ENCODE measurements around the gene LHX4. TPM values are rescaled to one million over a fixed set of nuclear protein-coding genes. Genes with fewer than 3 reads are reported as not detected.

The LHX4 gene
- total and polyA plus RNA-seq, 9 of the 15 experiments (the other 6 are each of a cell fraction or from before 2014, with no cell fraction given), result 0.01 to 0.11 (median 0.07) TPM; not detected in 5

DNA sequence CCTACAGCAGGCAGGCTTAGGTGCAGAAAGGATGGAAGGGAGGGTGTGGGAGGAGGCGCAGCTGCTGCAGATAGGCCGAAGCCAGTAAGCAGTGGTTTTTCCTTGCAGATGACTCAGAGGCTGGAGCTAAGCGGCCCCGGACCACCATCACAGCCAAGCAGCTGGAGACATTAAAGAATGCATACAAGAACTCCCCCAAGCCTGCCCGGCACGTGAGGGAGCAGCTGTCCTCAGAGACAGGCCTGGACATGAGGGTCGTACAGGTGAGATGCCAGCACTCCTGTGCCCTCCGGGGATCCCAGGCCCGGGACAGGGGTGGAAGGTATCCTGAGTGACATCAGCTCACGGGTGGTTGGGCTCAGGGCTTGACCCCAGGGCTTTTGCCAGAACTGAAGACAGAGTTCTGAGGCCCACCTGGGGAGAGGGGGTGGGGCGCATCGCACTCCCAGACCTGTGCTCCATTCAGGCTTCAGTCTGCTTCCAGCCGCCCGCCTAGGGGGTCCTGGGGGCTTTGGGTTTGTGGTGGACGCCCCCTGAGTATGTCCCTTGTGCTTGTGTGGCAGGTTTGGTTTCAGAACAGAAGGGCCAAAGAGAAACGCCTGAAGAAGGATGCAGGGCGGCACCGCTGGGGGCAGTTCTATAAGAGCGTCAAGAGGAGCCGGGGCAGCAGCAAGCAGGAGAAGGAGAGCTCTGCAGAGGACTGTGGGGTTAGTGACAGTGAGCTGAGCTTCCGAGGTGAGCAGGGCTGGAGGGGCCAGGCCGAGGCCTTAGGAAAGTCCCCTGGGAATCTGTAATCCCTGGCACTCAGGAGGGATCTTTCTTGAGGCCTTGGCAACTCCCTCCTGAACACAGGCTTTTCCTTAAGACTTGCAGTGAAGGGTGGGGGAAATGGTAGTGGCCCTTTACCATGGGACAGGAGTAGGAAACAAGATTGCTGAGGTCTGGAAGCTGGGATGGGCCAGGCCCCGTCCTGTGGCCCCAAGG is 41.5 kb downstream of the LHX4 start (continued):
- TF ChIP-seq, protein P1, sequence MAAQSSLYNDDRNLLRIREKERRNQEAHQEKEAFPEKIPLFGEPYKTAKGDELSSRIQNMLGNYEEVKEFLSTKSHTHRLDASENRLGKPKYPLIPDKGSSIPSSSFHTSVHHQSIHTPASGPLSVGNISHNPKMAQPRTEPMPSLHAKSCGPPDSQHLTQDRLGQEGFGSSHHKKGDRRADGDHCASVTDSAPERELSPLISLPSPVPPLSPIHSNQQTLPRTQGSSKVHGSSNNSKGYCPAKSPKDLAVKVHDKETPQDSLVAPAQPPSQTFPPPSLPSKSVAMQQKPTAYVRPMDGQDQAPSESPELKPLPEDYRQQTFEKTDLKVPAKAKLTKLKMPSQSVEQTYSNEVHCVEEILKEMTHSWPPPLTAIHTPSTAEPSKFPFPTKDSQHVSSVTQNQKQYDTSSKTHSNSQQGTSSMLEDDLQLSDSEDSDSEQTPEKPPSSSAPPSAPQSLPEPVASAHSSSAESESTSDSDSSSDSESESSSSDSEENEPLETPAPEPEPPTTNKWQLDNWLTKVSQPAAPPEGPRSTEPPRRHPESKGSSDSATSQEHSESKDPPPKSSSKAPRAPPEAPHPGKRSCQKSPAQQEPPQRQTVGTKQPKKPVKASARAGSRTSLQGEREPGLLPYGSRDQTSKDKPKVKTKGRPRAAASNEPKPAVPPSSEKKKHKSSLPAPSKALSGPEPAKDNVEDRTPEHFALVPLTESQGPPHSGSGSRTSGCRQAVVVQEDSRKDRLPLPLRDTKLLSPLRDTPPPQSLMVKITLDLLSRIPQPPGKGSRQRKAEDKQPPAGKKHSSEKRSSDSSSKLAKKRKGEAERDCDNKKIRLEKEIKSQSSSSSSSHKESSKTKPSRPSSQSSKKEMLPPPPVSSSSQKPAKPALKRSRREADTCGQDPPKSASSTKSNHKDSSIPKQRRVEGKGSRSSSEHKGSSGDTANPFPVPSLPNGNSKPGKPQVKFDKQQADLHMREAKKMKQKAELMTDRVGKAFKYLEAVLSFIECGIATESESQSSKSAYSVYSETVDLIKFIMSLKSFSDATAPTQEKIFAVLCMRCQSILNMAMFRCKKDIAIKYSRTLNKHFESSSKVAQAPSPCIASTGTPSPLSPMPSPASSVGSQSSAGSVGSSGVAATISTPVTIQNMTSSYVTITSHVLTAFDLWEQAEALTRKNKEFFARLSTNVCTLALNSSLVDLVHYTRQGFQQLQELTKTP (IDR thresholded peaks at IDR 0.05; ENCODE audit: low read depth in 1 of 2, partially characterized antibody in 2 of 2), result no peak
- TF ChIP-seq, protein P2, sequence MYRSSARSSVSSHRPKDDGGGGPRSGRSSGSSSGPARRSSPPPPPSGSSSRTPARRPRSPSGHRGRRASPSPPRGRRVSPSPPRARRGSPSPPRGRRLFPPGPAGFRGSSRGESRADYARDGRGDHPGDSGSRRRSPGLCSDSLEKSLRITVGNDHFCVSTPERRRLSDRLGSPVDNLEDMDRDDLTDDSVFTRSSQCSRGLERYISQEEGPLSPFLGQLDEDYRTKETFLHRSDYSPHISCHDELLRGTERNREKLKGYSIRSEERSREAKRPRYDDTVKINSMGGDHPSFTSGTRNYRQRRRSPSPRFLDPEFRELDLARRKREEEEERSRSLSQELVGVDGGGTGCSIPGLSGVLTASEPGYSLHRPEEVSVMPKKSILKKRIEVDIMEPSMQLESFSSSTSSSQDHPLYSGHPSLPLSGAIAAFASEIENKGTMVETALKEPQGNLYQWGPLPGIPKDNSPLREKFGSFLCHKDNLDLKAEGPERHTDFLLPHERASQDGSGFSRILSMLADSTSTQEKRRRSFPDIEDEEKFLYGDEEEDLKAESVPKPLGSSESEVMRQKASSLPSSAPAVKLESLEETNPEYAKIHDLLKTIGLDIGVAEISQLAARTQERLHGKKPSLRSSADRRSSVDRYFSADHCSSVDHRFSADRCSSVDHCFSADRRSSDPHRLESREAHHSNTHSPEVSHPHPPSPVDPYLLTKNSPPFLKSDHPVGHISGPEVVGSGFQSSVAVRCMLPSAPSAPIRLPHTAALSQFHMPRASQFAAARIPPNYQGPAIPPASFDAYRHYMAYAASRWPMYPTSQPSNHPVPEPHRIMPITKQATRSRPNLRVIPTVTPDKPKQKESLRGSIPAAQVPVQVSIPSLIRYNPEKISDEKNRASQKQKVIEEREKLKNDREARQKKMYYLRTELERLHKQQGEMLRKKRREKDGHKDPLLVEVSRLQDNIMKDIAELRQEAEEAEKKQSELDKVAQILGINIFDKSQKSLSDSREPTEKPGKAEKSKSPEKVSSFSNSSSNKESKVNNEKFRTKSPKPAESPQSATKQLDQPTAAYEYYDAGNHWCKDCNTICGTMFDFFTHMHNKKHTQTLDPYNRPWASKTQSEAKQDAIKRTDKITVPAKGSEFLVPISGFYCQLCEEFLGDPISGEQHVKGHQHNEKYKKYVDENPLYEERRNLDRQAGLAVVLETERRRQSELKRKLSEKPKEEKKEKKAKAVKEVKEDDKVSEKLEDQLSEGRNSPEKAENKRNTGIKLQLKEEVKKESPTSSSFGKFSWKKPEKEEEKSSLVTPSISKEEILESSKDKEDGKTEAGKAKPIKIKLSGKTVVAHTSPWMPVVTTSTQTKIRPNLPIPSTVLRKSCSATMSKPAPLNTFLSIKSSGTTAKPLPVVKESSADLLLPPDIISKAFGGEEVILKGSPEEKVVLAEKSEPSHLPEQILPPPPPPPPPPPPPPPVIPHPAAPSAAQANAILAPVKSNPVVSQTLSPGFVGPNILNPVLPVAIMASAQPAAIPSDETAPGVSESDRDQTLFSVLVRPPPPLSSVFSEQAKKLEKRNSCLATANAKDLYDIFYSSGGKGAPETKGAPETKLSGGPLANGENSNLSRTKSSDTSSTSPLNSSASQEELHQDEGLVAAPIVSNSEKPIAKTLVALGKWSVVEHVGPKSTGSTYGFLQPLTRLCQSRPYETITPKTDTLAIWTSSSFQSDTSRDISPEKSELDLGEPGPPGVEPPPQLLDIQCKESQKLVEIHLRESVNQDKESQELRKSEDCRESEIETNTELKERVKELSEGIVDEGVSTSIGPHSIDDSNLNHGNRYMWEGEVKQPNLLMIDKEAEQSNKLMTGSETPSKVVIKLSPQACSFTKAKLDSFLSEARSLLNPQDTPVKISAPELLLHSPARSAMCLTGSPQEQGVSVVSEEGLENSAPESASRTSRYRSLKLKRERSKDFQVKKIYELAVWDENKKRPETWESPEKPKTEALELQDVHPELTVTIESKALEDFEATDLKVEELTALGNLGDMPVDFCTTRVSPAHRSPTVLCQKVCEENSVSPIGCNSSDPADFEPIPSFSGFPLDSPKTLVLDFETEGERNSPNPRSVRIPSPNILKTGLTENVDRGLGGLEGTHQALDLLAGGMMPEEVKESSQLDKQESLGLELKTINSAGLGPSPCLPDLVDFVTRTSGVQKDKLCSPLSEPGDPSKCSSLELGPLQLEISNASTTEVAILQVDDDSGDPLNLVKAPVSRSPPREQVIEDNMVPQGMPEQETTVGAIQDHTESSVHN (IDR thresholded peaks at IDR 0.05; ENCODE audit: borderline replicate concordance in 1 of 2, low read depth in 1 of 2), result no peak
- TF ChIP-seq, protein P3, sequence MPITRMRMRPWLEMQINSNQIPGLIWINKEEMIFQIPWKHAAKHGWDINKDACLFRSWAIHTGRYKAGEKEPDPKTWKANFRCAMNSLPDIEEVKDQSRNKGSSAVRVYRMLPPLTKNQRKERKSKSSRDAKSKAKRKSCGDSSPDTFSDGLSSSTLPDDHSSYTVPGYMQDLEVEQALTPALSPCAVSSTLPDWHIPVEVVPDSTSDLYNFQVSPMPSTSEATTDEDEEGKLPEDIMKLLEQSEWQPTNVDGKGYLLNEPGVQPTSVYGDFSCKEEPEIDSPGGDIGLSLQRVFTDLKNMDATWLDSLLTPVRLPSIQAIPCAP (CRISPR knock-in tag; IDR thresholded peaks at IDR 0.05; ENCODE audit: borderline replicate concordance), result no peak
- TF ChIP-seq HIVEP1 (CRISPR knock-in tag; IDR thresholded peaks at IDR 0.05) (no peak), ZFX (CRISPR knock-in tag; IDR thresholded peaks at IDR 0.05) (peak; percentile 59; the same call in 1 of the 2 replicates), ZNF445 (CRISPR knock-in tag; IDR thresholded peaks at IDR 0.05; ENCODE audit: low read depth) (no peak), ZFPM2 (CRISPR knock-in tag; IDR thresholded peaks at IDR 0.05) (no peak), CCAR2 (IDR thresholded peaks at IDR 0.05; ENCODE audit: low read depth, low read length) (no peak), DPF2 (IDR thresholded peaks at IDR 0.05) (peak; percentile 80), POLR2AphosphoS5 (IDR thresholded peaks at IDR 0.05; ENCODE audit: control insufficient read depth, insufficient read depth, low read depth, low read length) (peak; percentile 68; the same call in 1 of the 2 replicates), TAL1 (IDR thresholded peaks at IDR 0.05) (peak; percentile 29; the same call in 1 of the 2 replicates), MED1 (CRISPR knock-in tag; IDR thresholded peaks at IDR 0.05; ENCODE audit: borderline replicate concordance) (no peak)

Measured in K562 (cell line).